ENCODE results near the gene GOLGB1. TPM values are rescaled to one million over a fixed set of nuclear protein-coding genes. Genes with fewer than 3 reads are reported as not detected.
"Not testable (repeated sequence)": the region's sequence is repeated elsewhere in the genome, so short reads cannot be mapped to it uniquely, and the experiment has no call there.

GOLGB1 gene
- total RNA-seq, 2 donors from 2014 or later = 34.9 to 43.5 TPM

DNA sequence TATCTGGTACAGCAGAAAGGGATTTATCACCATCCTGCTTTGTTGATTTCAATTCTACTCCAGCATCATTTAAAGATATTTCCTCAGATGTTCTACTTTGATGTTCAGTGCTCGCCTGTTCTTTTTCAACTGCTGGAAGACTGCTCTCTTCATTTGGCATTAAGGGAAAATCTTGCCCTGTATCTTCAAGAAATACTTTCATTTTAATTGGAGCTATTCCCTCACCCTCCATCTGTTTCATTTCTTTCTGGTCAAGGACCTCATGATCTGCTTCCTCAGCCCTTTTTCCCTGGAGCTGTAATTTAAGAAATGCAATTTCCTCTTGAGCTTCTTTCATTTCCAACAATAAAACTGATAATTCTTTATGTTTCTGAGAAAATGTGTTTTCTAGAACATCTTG is 51.1 kb downstream of the GOLGB1 start:
- no peaks in the 10 kb centered on the region for H3K27me3 Mint-ChIP-seq
- H3K4me1 Mint-ChIP-seq (ENCODE audit: low read depth in 2 of 2) = peaks cover 0 to 4% of the 10 kb centered on the region in 2 donors
- no peak overlapping the region for H3K4me3 Mint-ChIP-seq

DNA sequence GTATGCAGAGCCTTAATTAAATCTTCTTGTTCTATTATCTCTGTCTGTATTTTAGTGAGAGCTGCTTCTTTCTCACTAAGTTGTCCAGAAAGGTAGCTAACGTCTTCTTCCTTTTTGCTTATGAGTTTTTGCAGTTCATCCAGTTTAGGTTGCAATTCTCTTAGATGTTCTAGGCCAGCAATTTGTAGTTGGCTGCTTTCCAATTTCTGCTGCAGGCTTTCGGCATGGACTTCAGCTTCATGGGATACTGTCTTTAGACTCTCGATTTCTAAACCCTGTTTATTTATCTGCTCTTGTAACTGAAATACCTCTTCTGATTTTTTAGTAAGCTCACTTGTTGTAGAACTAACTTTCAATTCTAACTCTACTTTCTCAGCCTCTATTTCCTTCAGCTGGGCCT is 53.4 kb downstream of the GOLGB1 start:
- Mint-ChIP-seq H3K27ac (no peak overlapping the region), H3K9me3 (no peaks in the 10 kb centered on the region), H3K27me3 (no peaks in the 10 kb centered on the region), H3K4me3 (no peak overlapping the region), H3K36me3 (peaks cover 42% of the 10 kb centered on the region), H3K4me1 (ENCODE audit: low read depth in 2 of 2) (peaks cover under 1 to 11% of the 10 kb centered on the region in 2 donors)
- no peak for ATAC-seq
- DNase-seq (ENCODE audit: low spot score) = no peak

More for the DNA sequence above, 51.1 kb downstream of the GOLGB1 start:
- DNase-seq (ENCODE audit: low spot score) = no peak
- Mint-ChIP-seq H3K36me3 (peaks cover 25% of the 10 kb centered on the region), H3K9me3 (no peaks in the 10 kb centered on the region), H3K27ac (no peak overlapping the region)
- no peak for ATAC-seq

DNA sequence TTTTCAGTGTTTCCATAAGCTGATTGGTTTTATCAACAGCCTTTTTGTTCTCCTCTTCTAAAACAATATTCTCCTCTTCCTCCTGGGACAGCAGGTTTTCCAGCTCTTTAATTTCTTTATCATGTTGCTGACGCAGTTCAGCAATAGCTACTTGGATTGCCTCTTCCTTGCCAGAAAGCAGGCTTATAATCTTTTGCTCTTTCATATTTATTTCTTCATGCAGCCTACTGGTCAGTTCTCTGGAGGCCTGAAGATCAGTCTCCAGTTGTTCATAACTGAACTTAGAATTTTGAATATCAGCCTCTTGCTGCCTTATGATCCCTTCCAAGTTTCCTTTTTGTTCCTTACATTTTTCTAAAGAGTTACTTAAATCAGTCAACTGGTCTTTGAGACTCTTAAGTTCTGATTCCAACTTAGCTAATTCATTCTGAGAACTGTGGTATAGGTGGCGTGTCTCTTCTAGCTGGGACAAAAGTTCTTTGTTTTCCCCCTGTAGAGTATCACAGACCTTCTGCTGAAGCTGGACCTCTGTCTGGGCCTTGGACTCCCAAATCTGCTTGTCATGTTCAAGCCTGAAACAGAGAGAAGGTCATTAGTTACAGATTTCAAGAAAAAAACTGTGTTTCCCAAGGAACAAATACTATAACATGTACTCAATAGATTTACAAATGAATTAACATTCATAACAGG is 57.4 kb downstream of the GOLGB1 start:
- no peaks in the 10 kb centered on the region for H3K27me3 Mint-ChIP-seq
- H3K9me3 Mint-ChIP-seq = no peaks in the 10 kb centered on the region
- peak overlapping the region; percentile 4 to 13 for H3K27ac Mint-ChIP-seq

DNA sequence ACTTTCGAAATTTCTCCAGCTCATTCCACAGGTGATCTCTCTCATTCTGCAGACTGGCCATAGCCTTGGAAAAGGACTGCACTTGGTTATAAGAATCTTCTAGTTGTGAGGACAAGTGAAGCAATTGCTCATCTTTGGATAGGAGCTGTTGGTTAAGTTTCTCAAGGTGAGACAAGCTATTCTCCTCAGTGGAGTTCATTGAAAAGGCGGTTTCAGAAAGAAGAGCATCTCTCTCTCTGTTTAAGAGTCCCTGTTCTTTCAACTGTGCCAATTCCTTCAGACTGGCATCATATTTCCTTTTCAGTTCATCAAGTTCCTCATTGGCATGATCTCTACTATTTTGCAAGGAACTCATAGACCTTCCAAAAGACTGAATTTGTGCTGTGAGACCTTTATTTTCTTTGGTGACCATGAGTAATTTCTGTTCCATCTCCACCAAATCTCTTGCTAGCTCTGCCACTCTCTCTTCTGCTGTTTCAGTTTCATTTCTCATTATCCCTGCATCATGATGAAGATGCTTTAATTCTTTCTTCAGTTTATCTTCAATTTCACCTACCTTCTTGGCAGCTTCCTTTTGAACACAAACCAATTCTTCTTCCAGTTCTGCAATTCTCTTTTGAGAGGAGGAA is 58.6 kb downstream of the GOLGB1 start:
- peak overlapping the region; percentile 10 to 35 for H3K27ac Mint-ChIP-seq
- peaks cover 6 to 16% of the 10 kb centered on the region in 2 donors for H3K4me1 Mint-ChIP-seq (ENCODE audit: low read depth in 2 of 2)
- DNase-seq (ENCODE audit: low spot score) = no peak
- peak overlapping the region; percentile 1 for H3K4me3 Mint-ChIP-seq
- ATAC-seq = peak in 1 of 2 donors; percentile 59
- H3K36me3 Mint-ChIP-seq = peaks cover 31% of the 10 kb centered on the region
- H3K27me3 Mint-ChIP-seq = no peaks in the 10 kb centered on the region
- no peaks in the 10 kb centered on the region for H3K9me3 Mint-ChIP-seq

More for the DNA sequence above, 57.4 kb downstream of the GOLGB1 start:
- Mint-ChIP-seq H3K36me3 (peaks cover 27% of the 10 kb centered on the region), H3K4me1 (ENCODE audit: low read depth in 2 of 2) (peaks cover 6 to 16% of the 10 kb centered on the region in 2 donors), H3K4me3 (no peak overlapping the region)
- DNase-seq (ENCODE audit: low spot score) (no peak), ATAC-seq (no peak)

DNA sequence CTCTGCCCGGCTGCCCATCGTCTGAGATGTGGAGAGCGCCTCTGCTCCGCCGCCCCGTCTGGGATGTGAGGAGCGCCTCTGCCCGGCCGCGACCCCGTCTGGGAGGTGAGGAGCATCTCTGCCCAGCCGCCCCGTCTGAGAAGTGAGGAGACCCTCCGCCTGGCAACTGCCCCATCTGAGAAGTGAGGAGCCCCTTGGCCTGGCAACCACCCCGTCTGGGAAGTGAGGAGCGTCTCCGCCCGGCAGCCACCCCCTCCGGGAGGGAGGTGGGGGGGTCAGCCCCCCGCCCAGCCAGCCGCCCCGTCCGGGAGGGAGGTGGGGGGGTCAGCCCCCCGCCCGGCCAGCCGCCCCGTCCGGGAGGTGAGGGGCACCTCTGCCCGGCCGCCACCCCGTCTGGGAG is 60.8 kb downstream of the GOLGB1 start:
- H3K4me3 Mint-ChIP-seq; H3K27me3 Mint-ChIP-seq; H3K27ac Mint-ChIP-seq; ATAC-seq; H3K9me3 Mint-ChIP-seq; DNase-seq (ENCODE audit: low spot score): not testable (repeated sequence)
- peaks cover 44% of the 10 kb centered on the region for H3K36me3 Mint-ChIP-seq
- peaks cover 6 to 16% of the 10 kb centered on the region in 2 donors for H3K4me1 Mint-ChIP-seq (ENCODE audit: low read depth in 2 of 2)

DNA sequence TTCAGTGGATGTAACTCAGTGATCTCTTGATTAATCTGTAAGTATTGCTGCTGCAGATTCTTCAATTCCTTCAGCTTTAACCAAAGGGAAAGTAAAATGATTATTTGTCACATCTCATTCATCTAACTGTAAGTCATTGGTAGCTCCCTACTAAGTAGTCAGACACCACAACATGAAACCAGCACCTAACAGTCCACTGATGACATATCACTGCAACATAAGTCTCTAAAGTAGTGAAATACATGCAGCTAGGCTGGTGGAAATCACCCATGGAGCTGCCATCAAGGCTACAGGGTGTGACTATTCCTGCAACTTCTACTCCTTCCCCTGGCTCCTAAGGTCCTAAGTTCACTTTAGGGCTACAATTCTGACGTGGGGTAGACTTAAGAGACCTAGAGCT is 67.7 kb downstream of the GOLGB1 start:
- DNase-seq (ENCODE audit: low spot score) = no peak
- no peak overlapping the region for H3K27ac Mint-ChIP-seq
- H3K9me3 Mint-ChIP-seq = no peaks in the 10 kb centered on the region
- ATAC-seq = no peak
- no peaks in the 10 kb centered on the region for H3K27me3 Mint-ChIP-seq
- H3K4me3 Mint-ChIP-seq = no peak overlapping the region
- H3K36me3 Mint-ChIP-seq = peaks cover 41% of the 10 kb centered on the region
- H3K4me1 Mint-ChIP-seq (ENCODE audit: low read depth in 2 of 2) = peaks cover 0 to 2% of the 10 kb centered on the region in 2 donors

DNA sequence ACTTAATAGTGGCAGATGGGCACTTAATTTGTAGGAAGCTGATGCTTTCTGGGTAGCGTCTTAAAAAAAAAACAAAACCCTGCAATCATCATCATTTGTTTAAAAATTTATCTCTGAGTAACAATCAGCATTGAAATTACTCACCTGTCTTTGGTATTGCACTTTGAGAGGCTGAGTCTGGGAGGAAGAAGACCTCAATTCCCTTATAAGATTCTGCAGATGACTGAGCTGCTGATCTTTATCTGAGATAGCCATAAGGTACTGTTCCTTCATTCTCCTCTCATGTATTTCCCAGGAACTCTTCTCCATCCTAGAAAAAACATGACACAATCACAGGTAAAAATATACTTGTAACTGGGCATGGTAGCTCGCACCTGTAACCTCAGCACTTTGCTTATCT is 72.4 kb downstream of the GOLGB1 start:
- H3K27ac Mint-ChIP-seq = no peak overlapping the region
- no peak overlapping the region for H3K4me3 Mint-ChIP-seq
- no peaks in the 10 kb centered on the region for H3K27me3 Mint-ChIP-seq
- H3K36me3 Mint-ChIP-seq = peaks cover 38% of the 10 kb centered on the region
- H3K4me1 Mint-ChIP-seq (ENCODE audit: low read depth in 2 of 2) = peaks cover 0 to 2% of the 10 kb centered on the region in 2 donors
- DNase-seq (ENCODE audit: low spot score) (no peak), ATAC-seq (no peak)
- no peaks in the 10 kb centered on the region for H3K9me3 Mint-ChIP-seq

DNA sequence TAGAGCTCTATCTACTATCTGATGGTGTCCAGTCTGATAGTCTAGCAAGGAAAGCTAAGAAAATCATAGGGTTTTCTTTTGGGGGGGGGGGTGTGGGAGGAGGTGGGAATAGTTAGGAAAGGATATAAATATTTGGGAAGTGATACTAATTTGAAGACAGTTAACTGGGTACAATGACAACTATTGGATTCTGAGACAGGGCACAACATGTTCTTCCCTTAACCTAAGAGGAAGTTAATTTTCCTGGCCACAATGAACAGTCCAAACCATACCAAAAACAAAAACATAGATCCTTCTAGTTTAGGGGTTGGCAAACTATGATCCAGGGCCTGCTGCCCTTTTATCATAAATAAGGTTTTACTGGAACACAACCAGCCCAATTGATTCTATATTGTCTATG is 78.9 kb downstream of the GOLGB1 start:
- Mint-ChIP-seq H3K4me1 (ENCODE audit: low read depth in 2 of 2) (no peaks in the 10 kb centered on the region), H3K4me3 (no peak overlapping the region), H3K9me3 (no peaks in the 10 kb centered on the region), H3K27ac (no peak overlapping the region), H3K27me3 (no peaks in the 10 kb centered on the region), H3K36me3 (peaks cover 36% of the 10 kb centered on the region)
- ATAC-seq (no peak), DNase-seq (ENCODE audit: low spot score) (no peak)

DNA sequence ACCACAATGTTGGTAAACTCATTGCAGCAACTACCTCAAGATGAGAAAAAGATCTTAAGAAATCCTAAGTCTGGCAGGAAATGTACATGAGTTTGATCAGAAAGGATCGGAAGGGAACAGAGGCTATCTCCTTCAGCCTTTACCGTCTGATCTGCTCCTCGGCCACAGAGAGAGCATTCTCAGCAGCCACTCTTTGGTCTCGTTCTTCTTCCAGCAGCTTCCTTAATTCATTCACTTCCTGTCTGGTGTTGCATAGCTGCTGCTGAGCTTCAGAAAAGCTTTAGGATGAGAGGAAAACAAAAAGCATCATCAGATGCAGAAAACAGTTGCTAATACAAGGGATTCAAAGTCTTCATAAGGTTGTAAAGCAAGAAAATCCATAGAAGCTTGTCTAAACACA is 82.2 kb downstream of the GOLGB1 start:
- ATAC-seq = no peak

DNA sequence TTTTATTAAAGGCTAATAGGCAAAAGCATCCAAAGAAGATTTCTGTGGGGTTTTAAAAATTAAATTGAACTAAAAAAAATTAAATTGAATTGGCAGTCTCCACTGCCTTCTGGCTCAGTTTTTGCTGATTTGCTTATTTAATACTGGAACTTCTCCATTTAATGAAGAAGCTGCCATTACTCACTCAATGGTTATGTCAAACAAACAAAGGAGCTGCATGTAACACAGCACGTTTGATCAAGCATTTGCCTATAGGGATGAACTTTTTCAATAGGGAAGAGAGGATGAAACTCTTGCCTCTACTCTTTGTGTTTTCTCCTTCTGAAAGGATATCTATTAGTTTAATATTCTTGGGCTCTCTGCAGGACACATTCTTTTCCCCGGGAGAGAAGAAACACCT is 84.1 kb downstream of the GOLGB1 start:
- ATAC-seq (no peak), DNase-seq (ENCODE audit: low spot score) (no peak)
- Mint-ChIP-seq H3K36me3 (peaks cover 32% of the 10 kb centered on the region), H3K27ac (no peak overlapping the region), H3K4me1 (ENCODE audit: low read depth in 2 of 2) (peaks cover 10 to 15% of the 10 kb centered on the region in 2 donors), H3K27me3 (no peaks in the 10 kb centered on the region), H3K9me3 (no peaks in the 10 kb centered on the region), H3K4me3 (no peak overlapping the region)

More for the DNA sequence above, 82.2 kb downstream of the GOLGB1 start:
- Mint-ChIP-seq H3K27me3 (no peaks in the 10 kb centered on the region), H3K27ac (no peak overlapping the region), H3K9me3 (no peaks in the 10 kb centered on the region), H3K4me3 (no peak overlapping the region), H3K4me1 (ENCODE audit: low read depth in 2 of 2) (no peaks in the 10 kb centered on the region), H3K36me3 (peaks cover 36% of the 10 kb centered on the region)
- DNase-seq (ENCODE audit: low spot score) = no peak

DNA sequence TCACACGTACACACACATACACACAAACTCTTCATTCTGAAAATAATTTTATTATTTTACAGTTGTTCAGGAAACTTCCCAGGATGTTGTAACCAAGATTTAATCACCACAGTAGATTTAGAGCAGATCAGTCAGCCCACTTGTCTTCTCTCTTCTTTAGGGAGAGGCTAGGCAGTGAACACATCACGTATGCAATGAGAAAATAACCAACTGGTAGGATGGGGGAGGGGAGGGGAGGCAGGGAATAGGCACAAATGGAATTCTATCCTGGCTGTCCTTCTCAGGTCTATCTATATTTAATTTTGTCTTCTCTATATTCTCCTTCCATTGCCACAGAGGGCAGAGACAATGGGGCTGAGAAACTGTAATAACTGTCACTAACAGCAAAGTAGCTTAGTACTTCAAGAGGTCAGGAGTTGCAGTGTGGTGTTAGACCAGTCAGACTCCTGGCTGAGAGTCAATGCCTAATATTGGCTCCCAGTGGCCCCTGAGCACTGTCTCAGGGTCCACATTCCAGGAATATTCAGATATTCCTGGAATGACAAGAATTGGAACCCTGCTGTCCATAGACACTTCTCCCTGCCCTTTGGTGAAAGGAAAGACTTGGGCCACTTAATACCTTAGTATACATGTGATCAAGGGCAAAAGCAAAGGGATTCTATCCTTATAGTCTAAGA is 86.2 kb downstream of the GOLGB1 start:
- DNase-seq (ENCODE audit: low spot score) (no peak), ATAC-seq (no peak)
- Mint-ChIP-seq H3K27me3 (no peaks in the 10 kb centered on the region), H3K36me3 (peaks cover 34% of the 10 kb centered on the region), H3K27ac (peak overlapping the region in 1 of 2 donors; percentile 27), H3K4me1 (ENCODE audit: low read depth in 2 of 2) (peaks cover 25 to 30% of the 10 kb centered on the region in 2 donors), H3K4me3 (no peak overlapping the region), H3K9me3 (no peaks in the 10 kb centered on the region)

DNA sequence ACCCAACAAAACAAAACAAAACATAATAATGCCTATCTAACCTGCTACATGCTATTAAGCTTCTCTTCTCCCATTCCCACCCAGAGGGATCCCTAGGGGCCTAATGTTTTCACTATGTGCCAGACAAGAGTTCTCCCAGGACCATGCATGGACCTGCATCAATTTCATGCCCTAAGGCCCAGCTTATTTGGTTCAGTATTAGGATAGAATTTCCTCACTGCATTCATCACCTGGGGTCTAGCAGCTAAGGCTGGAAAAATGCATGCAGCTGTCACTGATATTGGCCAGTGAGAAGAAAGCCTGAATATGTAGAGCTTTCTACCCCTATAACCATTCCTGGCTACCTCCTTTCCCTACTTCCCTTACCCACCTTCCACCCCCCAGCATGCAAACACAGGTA is 86.8 kb downstream of the GOLGB1 start:
- ATAC-seq (no peak), DNase-seq (ENCODE audit: low spot score) (no peak)
- Mint-ChIP-seq H3K27ac (peak overlapping the region in 1 of 2 donors; percentile 27), H3K27me3 (no peaks in the 10 kb centered on the region), H3K4me1 (ENCODE audit: low read depth in 2 of 2) (peaks cover 30 to 36% of the 10 kb centered on the region in 2 donors), H3K4me3 (no peak overlapping the region), H3K9me3 (no peaks in the 10 kb centered on the region), H3K36me3 (peaks cover 40% of the 10 kb centered on the region)

DNA sequence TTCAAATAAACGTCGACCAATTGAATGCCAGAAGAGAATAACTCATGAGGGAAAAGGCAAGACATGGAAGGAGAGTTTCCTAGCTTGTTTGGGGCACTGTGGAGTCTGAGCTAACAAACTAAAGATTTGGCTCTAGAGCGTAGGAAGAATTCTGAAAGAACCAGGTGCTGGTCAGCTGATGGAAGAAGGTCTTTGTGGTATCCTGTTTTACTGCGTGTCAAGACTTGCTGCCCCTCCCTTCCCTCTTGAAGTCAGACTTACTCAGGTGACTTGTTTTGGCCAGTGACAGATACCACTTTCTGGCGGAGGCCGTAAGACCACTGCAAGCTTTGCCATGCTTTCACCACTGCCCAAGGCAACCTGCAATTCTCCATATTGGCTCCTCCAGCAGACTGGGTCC is 88.2 kb downstream of the GOLGB1 start:
- DNase-seq (ENCODE audit: low spot score) = no peak

More for the DNA sequence above, 88.2 kb downstream of the GOLGB1 start:
- H3K4me1 Mint-ChIP-seq (ENCODE audit: low read depth in 2 of 2) = peaks cover 41 to 48% of the 10 kb centered on the region in 2 donors
- no peak for ATAC-seq
- H3K36me3 Mint-ChIP-seq = peaks cover 51% of the 10 kb centered on the region
- H3K27ac Mint-ChIP-seq = peak overlapping the region; percentile 95 to 97
- H3K9me3 Mint-ChIP-seq = no peaks in the 10 kb centered on the region
- no peaks in the 10 kb centered on the region for H3K27me3 Mint-ChIP-seq
- H3K4me3 Mint-ChIP-seq = peak overlapping the region; percentile 91
